Erythroblast (primary cell): Measurements from ENCODE around the gene USP19.

Experiments
- GATA1 ChIP-seq: IDR thresholded peaks from 2 replicates; pipeline ENCODE4 v1.6.1; 2011; ENCODE audit warnings: low read depth, mild to moderate bottlenecking, control low read depth, low read length, moderate library complexity
- POLR2A ChIP-seq: IDR thresholded peaks from 2 replicates; pipeline ENCODE4 v1.6.1; 2011; ENCODE audit warnings: mild to moderate bottlenecking, low read length

- TF ChIP-seq POLR2A = no peak
- no peak for TF ChIP-seq GATA1
These were observed 611 bp upstream of the USP19 start for GRCh38 chr3:49121132-49121736.
